GM12872 (cell line): ENCODE results near the gene CYB5B.

ENCODE experiments used
- TF ChIP-seq, protein P1 (sequence below): IDR thresholded peaks from 3 replicates; pipeline ENCODE4 v1.5.1; 2011; ENCODE audit warnings: low read depth, mild to moderate bottlenecking, low read length, moderate library complexity; ENCODE audit not compliant: insufficient read depth

Gene CYB5B

DNA sequence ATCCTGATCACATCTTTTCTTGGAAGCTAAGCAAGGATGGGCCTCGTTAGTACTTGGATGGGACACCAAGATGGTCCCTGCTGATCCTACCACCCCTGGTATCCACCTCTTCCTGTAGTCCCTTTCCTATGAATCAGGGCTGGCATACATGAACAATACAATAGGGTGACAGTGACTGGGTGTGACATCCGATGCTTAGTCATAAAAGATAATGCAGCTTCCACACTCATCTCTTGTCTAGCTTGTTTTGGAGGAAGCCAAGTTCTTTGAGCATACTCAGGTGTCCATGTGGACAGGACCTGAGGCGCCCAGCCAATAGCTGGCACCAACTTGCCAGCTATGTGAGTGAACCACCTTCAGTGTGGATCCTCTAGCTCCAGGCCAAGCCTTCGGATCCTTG, 78.8 kb downstream of the CYB5B start:
- TF ChIP-seq, protein P1, sequence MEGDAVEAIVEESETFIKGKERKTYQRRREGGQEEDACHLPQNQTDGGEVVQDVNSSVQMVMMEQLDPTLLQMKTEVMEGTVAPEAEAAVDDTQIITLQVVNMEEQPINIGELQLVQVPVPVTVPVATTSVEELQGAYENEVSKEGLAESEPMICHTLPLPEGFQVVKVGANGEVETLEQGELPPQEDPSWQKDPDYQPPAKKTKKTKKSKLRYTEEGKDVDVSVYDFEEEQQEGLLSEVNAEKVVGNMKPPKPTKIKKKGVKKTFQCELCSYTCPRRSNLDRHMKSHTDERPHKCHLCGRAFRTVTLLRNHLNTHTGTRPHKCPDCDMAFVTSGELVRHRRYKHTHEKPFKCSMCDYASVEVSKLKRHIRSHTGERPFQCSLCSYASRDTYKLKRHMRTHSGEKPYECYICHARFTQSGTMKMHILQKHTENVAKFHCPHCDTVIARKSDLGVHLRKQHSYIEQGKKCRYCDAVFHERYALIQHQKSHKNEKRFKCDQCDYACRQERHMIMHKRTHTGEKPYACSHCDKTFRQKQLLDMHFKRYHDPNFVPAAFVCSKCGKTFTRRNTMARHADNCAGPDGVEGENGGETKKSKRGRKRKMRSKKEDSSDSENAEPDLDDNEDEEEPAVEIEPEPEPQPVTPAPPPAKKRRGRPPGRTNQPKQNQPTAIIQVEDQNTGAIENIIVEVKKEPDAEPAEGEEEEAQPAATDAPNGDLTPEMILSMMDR: no peak

GRCh38 chr16:69508033-69508755, 83.8 kb downstream of the CYB5B start:
- TF ChIP-seq, protein P1: no peak

DNA sequence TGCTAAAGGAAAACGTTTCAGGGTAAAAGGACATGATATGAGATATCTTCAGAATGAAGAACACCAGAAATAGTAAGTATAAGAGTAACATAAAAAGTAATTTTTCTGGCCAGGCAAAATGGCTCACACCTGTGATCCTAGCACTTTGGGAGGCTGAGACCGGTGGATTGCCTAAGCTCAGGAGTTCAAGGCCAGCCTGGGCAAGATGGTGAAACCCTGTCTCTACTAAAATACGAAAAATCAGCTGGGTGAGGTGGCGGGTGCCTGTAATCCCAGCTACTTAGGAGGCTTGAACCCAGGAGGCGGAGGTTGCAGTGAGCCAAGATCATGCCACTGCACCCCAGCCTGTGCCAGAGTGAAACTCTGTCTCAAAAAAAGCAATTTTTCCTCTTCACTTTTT, 84.7 kb downstream of the CYB5B start:
- TF ChIP-seq, protein P1: no peak

DNA sequence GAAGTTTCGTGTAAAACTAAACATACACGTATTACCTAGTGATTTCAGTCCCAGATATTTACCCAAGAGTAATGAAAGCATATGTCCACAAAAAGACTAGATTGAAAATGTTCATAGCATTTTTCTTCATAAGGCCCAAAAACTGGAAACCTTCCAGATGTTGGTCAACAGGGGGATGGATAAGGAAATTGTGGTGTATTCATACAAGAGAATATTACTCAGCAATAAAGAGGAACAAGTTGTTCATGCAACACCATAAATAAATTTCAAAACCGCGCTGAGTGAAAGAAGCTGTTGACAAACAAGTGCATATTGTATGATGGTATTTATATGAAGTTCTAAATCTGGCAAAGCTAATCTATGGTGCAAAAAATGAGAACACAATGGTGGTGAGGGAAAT, 87.2 kb downstream of the CYB5B start:
- TF ChIP-seq, protein P1: no peak

DNA sequence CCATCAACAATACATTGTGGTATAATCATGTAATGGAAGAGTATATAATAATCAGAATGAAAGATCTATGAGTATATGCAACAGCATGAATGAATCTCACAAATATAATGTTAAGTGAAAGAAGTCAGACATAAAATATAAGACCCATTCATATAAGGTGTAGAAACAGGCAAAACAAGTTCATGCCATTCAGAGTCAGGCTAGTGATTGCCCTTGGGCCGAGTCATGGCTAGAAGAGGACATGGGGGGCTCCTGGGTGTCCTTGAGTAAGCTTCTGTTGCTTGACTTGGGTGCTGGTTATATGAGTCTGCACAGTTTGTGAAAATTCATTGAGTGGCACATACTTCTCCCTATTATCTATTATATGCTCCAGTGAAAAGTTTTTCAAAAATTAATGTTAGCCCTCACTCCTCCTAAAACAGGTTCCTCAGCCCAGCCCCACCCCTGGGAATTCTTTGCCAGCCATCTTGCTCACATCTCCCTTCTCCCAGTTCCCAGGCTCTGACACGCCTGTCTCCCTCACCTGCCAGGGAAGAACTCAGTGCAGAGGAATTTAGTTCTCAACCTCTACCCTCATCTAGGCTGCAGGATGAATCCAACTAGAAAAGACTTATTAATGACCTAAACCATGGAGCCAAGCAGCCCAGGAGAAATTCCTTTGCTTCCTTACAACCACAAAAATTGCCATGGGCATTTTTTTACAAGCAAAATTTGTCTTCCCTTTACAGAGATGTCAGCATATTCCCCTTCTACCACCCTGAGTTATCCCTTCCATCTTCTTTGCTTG, 89.0 kb downstream of the CYB5B start:
- TF ChIP-seq, protein P1: no peak

GRCh38 chr16:69514356-69514755, 89.9 kb downstream of the CYB5B start:
- TF ChIP-seq, protein P1: no peak
